Posterior vena cava (tissue), 2 donors: ENCODE measurements around the gene CRY2. TPM values are rescaled to one million over a fixed set of nuclear protein-coding genes. Genes with fewer than 3 reads are reported as not detected.

ENCODE experiments used
- DNase-seq: peaks from one replicate; pipeline ENCODE4 v3.0.0-alpha.2; 2020; ENCODE audit warnings: low spot score
- intact Hi-C, 2 donors: fragments of 100-400 bp; cut with DNase I; formaldehyde crosslinking; loops; one replicate each; pipeline versions ENCODE4 v1.14.1 to v1.14.2; 2022 to 2023
- total RNA-seq, 2 donors: library from RNA; stranded (reverse); fragmentation: NEBNext Ultra II Directional; extraction: Animal tissue kit (Norgen Biotek cat#: 25700); gene quantifications; one replicate each; pipeline ENCODE4 v1.2.1, GENCODE V29; 2021
- donor health status: DM: yes; HTN: yes; CAD: no.
- donor health status: DM: yes; HTN: yes; CAD: no.

The CRY2 gene
- total RNA-seq, 2 donors from 2014 or later = 32.2 to 49.5 TPM

DNA sequence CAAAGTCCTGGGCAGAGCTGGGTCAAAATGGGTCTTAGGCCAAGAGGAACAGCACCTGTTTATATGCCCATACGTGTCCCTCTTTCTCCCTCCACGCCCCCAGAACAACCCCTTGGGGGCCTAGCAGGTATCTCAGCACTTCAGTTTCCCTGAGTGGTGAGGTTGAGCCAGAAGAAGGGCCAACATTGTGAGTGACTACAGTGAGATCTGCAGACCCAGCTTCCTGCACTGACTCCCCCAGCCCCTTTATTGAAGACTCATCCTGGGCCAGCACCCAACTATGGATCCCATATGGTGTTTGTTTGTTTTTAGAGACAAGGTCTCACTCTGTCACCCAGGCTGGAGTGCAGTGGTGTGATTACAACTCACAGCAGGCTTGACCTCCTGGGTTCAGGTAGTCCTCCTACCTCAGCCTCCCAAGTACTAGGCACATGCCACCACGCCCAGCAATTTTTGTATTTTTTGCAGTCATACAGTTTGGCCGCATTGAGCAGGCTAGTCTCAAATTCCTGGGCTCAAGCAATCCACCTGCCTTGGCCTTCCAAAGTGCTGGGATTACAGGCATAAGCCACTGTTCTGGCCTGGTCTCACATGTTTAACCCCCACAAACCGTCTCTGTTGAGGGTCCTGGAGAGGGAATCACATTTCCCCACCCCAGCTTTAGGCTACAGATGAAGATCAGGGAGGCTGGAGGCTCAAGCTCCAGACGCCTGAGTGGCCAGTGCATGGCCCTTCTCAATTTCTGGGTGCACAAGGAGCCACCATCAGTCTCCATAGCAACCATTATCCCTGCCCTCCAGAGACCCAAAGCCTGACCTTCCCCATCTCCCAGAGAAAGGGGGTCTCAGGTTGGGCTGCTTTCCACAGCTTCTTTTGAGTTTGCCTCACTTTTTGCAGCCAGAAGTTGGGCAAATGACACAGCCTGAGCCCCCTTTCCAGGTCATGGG, 73.5 kb downstream of the CRY2 start:
- DNase-seq = peak; percentile 31

DNA sequence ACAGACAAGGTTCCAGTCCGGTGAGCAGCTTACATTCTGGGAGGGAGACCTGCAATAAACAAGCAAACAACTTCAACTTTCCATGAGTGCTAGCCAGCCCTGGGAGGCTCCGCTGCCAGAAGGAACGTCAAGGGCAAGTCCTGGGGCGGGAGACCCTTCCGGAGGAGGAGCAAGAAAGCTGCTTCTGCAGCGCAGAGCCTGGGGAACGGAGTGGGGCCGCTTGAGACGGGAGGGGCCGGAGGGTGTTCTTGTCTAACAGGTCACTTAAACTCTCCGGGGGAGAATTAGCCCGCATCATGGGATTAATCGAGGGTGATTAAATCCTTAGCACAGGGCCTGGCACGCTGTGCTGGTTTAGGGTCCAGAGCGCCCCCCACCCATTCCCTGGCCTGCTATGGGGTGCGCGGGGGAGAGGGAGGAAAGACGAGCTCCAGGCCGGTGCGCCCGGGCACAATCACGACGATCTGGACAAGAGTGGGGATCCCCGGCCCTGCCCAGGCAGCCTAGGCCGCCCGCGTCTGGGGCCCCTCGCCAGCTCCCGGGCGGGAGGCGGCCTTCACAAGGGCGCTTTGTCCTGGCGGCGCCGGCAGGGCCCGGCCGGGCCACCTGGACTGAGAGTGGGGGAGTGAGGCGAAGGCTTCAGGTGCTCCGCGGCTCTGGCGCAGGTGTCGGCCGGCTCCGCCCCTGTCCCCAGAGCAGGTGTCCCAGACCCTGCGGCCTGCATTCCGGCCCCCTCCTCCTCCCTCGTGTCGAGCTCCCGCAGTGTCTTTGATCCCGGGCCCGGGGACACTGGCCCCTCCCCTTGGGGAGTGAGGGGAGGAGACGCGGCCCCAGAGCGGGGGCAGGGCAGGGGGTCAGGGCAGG, 74.5 kb downstream of the CRY2 start:
- DNase-seq = peak; percentile 80
- intact Hi-C loops = no loop called here

More for the DNA sequence above, 73.5 kb downstream of the CRY2 start:
- intact Hi-C loops = no loop called here

DNA sequence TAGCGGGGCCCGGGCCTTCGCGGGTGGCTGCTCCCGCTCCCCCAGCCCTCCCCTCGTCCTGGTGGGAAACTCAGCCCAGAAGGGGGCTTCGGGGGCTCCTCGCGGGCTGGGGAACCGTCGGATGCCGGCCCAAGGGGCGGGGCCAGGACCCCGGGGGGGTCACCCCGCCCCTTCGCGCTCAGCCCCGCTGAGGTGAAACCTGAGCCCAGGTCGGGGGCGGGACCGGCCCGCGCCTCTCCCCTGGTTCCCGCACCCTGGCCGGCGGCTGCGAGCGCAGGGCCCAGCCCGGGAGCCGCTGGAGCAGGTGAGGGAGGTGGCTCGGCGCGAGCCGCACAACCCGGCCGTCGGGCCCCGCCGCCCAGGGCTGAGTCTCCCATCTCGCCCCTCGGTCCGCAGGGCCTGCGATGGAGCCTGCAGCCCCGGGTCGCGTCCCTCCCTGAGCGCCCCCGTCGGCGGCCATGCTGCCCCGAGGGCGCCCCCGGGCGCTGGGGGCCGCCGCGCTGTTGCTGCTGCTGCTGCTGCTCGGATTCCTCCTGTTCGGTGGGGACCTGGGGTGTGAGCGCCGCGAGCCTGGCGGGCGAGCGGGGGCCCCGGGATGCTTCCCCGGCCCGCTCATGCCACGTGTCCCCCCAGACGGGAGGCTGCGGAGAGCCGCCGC, 75.3 kb downstream of the CRY2 start, which contains the start of gene LARGE2:
TSS of gene LARGE2 (plus strand) at position 232 of the 658 bp plus-strand sequence. CDS start at position 459, 227 bp downstream.
- DNase-seq = peak; percentile 64
- intact Hi-C loops = no loop called here

DNA sequence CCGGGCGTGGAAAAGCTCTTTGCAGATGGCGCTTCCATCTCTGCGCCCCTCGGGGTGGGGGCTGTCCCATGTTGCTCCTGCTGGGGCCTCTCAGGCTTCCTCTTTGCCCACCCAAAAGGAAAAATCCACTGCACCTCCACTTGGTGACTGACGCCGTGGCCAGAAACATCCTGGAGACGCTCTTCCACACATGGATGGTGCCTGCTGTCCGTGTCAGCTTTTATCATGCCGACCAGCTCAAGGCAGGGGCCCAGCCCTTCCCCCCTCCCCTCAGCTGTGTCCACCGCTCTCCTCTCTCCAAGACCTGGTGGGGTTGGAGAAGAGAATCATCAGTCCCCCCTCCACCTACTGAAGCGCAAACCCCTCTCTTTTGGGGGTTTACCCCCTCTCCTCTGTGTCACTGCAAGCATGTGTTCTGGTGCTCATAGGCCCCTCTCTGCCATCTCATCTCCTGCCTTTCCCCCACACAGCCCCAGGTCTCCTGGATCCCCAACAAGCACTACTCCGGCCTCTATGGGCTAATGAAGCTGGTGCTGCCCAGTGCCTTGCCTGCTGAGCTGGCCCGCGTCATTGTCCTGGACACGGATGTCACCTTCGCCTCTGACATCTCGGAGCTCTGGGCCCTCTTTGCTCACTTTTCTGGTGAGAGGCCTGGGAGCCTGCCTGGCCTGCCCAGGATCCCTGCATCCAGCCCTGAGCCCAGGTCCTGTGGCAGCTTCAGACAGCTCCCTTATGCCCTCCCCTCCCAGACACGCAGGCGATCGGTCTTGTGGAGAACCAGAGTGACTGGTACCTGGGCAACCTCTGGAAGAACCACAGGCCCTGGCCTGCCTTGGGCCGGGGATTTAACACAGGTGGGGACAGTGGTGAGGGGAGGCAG, 77.0 kb downstream of the CRY2 start:
- intact Hi-C loops = no loop called here
- DNase-seq = peak; percentile 79

DNA sequence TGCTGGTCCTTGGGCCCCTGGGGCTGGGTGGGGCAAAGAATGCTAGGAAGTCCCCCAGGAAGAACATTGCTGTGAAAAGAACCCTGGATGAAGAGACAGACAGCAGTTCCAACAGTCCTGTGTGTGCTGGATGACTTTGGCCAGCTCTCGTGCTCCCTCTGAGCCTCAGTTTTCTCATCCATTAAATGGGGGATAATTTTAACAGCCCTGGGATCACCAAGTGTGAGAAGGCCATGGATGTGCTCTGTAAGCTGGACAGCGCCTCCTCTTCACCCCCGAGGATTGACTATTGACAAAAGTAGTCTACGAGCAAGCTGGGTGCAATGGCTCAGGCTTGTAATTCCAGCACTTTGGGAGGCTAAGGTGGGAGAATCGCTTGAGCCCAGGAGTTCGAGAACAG, 77.7 kb downstream of the CRY2 start:
- intact Hi-C loops = no loop called here
- no peak for DNase-seq

DNA sequence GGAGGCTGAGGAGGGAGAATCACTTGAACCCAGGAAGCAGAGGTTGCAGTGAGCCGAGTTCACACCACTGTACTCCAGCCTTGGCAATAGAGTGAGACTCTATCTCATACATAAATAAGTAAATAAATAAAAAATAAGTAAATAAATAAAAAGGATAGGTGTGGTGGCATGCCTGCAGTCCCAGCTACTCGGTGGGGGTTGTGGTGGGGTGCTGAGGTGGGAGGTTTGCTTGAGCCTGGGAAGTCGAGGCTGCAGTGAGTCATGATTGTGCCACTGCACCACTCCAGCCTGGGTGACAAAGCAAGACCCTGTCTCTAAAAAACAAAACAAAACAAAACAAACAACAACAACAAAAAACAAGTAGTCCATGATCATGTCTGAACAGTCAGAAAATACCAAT, 78.3 kb downstream of the CRY2 start:
- DNase-seq = peak; percentile 5
- intact Hi-C loops = no loop called here

DNA sequence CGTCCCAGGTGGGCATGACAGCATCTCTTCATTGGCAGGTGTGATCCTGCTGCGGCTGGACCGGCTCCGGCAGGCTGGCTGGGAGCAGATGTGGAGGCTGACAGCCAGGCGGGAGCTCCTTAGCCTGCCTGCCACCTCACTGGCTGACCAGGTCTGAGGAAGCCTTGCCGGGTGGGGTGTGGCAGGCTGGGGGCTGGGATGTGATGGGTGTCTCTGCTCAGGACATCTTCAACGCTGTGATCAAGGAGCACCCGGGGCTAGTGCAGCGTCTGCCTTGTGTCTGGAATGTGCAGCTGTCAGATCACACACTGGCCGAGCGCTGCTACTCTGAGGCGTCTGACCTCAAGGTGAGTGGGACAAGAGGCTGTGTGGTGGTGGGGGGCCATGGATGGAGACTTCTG, 78.7 kb downstream of the CRY2 start:
- intact Hi-C loops = no loop called here
- DNase-seq = peak; percentile 73

DNA sequence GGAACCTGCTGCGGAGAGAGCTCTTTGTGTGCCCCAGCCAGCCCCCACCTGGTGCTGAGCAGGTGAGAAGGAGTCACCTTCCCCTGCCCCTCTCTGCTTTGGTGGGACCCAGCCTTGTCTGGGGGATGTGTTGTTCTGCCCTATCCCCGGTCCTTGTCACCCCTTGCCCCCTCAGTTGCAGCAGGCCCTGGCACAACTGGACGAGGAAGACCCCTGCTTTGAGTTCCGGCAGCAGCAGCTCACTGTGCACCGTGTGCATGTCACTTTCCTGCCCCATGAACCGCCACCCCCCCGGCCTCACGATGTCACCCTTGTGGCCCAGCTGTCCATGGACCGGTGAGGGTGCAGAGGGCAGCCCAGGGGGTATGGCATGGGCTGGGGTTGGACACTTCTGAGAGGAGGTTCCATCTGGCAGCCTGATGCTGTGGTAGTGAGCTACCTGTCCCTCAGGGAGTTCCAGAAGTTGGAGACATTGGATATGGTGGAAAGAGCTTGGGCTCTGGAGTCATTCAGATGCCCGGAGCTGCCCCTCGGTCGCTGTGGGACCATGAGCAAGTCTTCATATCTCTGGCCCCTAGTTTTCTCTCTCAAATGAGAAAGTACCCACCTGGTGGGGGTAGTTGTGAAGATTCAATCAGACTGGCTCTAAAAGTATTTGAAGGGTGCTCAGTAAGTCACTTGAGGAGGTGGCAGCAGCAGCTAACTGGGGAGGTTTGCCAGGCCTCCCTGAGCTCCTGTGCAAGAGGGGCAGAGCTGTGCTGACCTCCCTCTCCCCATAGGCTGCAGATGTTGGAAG, 79.5 kb downstream of the CRY2 start:
- intact Hi-C loops = no loop called here
- peak; percentile 68 for DNase-seq

DNA sequence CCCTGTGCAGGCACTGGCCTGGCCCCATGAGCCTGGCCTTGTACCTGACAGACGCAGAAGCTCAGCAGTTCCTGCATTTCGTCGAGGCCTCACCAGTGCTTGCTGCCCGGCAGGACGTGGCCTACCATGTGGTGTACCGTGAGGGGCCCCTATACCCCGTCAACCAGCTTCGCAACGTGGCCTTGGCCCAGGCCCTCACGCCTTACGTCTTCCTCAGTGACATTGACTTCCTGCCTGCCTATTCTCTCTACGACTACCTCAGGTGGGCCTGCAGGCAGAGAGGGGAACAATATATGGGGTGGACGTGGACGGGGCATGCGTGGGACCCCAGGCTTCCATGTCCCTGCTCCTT, 80.0 kb downstream of the CRY2 start:
- peak; percentile 73 for DNase-seq
- intact Hi-C loops = no loop called here

DNA sequence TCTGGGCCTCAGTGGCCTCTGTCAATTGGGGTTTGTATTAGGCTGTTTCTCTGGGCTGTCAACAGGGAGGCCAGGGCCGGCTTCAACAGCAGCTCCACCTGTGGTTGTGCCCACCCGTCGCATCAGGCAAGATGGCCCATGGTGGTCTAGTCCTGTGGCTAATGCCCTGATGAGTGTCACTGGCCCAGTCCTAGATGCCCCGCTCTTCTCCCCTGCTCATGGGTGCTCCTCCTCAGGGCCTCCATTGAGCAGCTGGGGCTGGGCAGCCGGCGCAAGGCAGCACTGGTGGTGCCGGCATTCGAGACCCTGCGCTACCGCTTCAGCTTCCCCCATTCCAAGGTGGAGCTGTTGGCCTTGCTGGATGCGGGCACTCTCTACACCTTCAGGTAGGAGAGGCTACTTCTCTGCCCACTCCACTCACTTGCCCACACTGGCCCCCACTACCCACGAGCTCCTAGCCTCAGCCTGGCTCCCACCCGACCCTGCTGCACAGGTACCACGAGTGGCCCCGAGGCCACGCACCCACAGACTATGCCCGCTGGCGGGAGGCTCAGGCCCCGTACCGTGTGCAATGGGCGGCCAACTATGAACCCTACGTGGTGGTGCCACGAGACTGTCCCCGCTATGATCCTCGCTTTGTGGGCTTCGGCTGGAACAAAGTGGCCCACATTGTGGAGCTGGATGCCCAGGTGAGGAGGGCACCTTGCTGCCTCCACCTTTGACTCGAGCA, 80.6 kb downstream of the CRY2 start:
- intact Hi-C loops = loop anchor here in 1 of 2 donors (2.0 kb wide), 1 partner anchor 27 kb away; no protein-coding TSS in a partner anchor
- peak; percentile 75 for DNase-seq

DNA sequence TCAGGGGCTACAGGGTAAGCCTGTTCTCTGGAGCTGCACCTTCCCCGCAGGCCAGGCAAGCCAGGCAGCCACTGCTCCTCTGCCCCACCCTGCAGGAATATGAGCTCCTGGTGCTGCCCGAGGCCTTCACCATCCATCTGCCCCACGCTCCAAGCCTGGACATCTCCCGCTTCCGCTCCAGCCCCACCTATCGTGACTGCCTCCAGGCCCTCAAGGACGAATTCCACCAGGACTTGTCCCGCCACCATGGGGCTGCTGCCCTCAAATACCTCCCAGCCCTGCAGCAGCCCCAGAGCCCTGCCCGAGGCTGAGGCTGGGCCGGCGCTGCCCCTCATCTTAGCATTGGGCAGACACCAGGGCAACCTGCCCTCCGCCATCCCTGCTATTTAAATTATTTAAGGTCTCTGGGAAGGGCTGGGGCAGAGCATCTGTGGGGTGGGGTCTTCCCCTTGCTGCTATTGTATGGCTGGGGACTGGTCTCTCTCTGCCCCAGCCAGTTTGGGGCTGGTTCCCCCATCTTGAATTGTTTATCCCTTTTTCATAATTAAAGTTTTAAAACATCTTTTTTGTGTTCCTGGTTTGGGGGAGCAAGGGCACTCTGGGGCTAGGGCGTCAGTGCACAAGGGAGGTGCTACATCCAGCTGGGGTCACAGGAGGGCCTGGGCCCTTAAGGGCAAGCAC, 81.4 kb downstream of the CRY2 start:
- peak; percentile 51 for DNase-seq
- intact Hi-C loops = loop anchor here in 1 of 2 donors (2.0 kb wide), 1 partner anchor 26 kb away; no protein-coding TSS in a partner anchor

DNA sequence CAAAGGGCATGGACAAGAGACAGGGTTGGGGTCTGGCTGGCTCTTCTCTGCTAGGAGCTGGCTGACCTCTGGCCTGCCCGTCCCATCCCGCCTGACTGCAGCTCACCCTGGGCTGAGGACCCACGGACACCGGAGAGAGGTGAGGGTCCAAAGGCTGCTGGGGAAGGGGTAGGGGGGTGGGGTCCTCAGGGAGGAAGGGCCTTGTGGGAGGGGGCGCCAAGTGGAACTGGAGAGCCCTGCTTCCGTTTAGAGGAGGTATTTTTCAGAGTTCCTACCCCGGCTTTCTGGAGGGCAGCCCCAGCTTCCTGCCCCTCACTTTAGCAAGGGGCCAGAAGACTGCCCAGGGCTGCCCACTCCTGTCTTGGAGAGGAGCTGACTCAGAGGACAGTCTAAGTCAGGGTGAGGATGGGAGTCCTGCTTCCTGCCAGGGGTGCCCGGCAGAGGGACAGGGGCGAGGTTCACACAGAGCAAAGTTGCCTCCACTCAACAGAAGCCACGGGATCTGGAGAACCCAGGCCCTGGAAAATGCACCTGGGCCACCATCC, 82.3 kb downstream of the CRY2 start:
- DNase-seq = peak; percentile 66
- intact Hi-C loops = loop anchor here (2.0 to 10.0 kb wide), 2 partner anchors 25 to 55 kb away; no protein-coding TSS in a partner anchor

DNA sequence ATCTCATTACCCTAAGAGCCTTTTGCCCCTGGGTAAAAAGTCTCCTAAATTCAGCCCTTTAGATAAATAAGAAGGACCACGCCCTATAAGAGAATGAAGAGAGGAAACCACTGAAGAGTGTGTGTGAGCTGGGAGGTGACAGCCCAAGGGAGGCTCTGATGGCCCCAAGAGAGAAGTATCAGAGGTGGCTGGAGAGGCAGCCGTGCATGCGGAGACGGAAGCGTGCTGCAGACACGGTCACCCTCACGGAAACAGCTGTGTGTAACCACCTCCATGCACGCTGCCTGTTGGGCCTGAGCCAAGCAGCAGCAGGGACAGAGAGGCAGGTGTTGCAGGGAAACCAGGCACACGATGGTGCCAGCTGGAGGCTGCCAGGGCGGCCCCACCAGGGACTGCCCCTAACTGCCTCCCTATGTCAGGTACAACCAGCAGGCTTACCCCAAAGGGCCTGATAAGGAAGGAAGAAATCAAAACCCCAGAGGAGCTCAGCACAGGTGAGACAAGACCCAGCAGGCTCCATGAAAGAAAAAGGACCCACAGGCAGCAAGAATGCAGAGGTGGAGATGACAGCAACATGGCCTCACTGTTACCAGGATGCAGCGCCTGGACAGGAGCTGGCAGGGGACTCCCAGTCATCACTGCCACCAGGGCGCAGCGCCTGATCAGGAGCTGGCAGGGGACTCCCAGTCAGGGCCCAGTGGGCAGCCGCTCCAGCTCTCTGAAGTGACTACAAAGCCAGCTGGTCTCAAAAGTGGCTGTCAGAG, 82.9 kb downstream of the CRY2 start:
- intact Hi-C loops = loop anchor here in 1 of 2 donors (10.0 kb wide), 1 partner anchor 55 kb away; no protein-coding TSS in a partner anchor
- DNase-seq = peak; percentile 79

DNA sequence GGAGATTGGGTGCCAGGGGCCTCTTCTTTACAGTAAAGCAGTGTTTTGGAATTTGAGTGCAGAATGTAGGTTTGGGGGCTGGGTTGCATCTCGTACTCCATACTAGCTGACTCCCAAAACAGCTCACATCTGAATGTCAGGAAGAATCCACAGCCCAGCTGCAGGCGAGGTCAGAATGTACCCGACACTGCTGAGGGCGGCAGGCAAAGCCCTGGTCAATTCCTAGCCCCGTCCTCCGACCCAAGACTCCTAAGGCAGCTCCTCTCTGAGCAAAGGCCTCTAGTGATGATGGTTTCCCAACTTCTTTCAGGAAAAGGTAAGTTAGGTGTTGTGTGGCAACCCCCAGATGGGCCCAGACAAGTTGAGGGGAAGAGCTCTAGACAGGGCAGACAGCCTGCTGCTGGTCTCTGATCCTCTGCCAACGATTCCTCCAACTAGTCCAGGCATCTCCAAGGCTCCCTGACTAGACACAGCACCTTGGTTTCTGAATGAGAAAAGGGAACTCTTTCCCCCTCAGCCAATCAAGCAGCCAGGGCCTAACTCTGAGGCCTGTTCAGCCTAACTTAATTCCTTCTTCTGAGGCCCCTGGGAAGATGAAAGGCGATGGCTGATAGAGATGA, 83.8 kb downstream of the CRY2 start:
- peak; percentile 37 for DNase-seq
- intact Hi-C loops = loop anchor here in 1 of 2 donors (10.0 kb wide), 1 partner anchor 56 kb away; no protein-coding TSS in a partner anchor

DNA sequence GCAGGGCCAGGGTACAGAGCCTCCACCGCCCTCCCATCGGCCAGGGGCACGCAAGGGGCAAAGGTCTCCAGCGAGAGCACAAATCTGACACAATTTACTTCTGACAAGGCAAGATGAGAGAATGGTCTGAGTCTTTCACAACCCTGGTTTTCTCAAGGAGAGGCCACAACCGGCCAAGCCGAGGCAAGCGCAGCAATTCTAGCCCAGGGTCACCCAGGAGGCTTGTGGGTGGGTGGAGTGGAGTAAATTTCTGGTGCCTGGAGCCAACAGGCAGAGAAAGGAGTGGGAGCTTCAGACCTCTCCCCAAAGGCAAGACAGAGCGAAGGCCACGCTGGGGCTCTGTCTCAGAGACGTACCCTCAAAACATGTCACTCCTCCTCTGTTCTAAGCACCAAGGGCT, 84.5 kb downstream of the CRY2 start:
- DNase-seq = peak; percentile 59
- intact Hi-C loops = loop anchor here in 1 of 2 donors (10.0 kb wide), 1 partner anchor 57 kb away; no protein-coding TSS in a partner anchor
